Esophagus squamous epithelium (tissue), 5 donors: ENCODE measurements around the gene DNAJA4. TPM values are rescaled to one million over a fixed set of nuclear protein-coding genes. Genes with fewer than 3 reads are reported as not detected.

ENCODE experiments used
- DNase-seq: peaks from one replicate; lab custom pipeline; 2025; lab: John Stamatoyannopoulos, UW
- H3K27ac ChIP-seq, 4 donors: fragments of 200-600 bp; sonication (generic); one replicate each; pipeline ENCODE4 v1.5.1; 2016 to 2019; ENCODE audit warnings: mild to moderate bottlenecking in 1 of 4
- H3K27me3 ChIP-seq, 4 donors: fragments of 200-600 bp; sonication (generic); 1 replicate in 3 of 4; 2 replicates in 1 of 4; pipeline versions ENCODE4 v1.5.1 to v1.6.0; 2017 to 2021; ENCODE audit warnings: antibody characterized with exemption in 1 of 4
- H3K36me3 ChIP-seq, 3 donors: fragments of 200-600 bp; sonication (generic); one replicate each; pipeline ENCODE4 v1.5.1; 2016 to 2019
- H3K4me1 ChIP-seq, 3 donors: fragments of 200-600 bp; sonication (generic); one replicate each; pipeline ENCODE4 v1.5.1; 2017 to 2019
- H3K4me3 ChIP-seq, 4 donors: fragments of 200-600 bp; sonication (generic); 1 replicate in 3 of 4; 2 replicates in 1 of 4; pipeline ENCODE4 v1.5.1; 2016 to 2019; ENCODE audit warnings: mild to moderate bottlenecking in 2 of 4, moderate library complexity in 1 of 4
- H3K9me3 ChIP-seq, 3 donors: fragments of 200-600 bp; sonication (generic); one replicate each; pipeline ENCODE4 v1.5.1; 2016 to 2019
- POLR2A ChIP-seq, 4 donors: fragments of 450-650 bp; IDR thresholded peaks; one replicate each; pipeline ENCODE4 v1.6.1; 2017; ENCODE audit warnings: antibody characterized with exemption in 4 of 4, mild to moderate bottlenecking in 4 of 4, moderate library complexity in 3 of 4
- whole genome bisulfite sequencing, 2 donors: methylation state at CpG; one replicate each; pipeline ENCODE4 v1.1.5; 2018; 5-methylcytosine and 5-hydroxymethylcytosine counted together
- intact Hi-C: fragments of 100-400 bp; cut with DNase I; formaldehyde crosslinking; loops from one replicate; pipeline ENCODE4 v1.15.0; 2022
- total RNA-seq, 4 donors: library from RNA; depleted of rRNA; stranded (reverse); fragments of >200 nt; gene quantifications; one replicate each; pipeline ENCODE4 v1.1.0, GENCODE V29; 2016
- TF ChIP-seq, protein P1 (sequence below), 6 experiments: fragments of 450-650 bp in 4 of 6; fragments of 200-600 bp in 2 of 6; sonication (generic) in 2 of 6; IDR thresholded peaks; one replicate each; pipeline ENCODE4 v1.5.1; 2016 to 2019; ENCODE audit warnings: antibody characterized with exemption in 6 of 6, mild to moderate bottlenecking in 4 of 6, moderate library complexity in 4 of 6
- donor health status: DM: yes; HTN: yes; CAD: no.

DNAJA4 gene
- total RNA-seq, result 10 to 100 TPM in 3 of 4 donors, 1 to 10 TPM in 1; 7.9 to 24.0 (median 15.7) TPM

- Histone ChIP-seq H3K4me3 (peak within 1 kb of the TSS; percentile 55 to 86 (median 64)), H3K9me3 (no peaks in the 10 kb centered on the region), H3K27ac (peak within 1 kb of the TSS; percentile 81 to 87 (median 86)), H3K4me1 (peaks cover 13 to 36% (median 18%) of the 10 kb centered on the region in 3 donors), H3K36me3 (no peaks in the 10 kb centered on the region), H3K27me3 (no peaks in the 10 kb centered on the region)
- 1% methylated on average over 15 of the region's 107 CpGs; no CpG with 5 or more reads in 1 of the 2 donors for WGBS, 2 donors
- no peak for DNase-seq
- intact Hi-C loops, result no loop called here
- no peak for TF ChIP-seq POLR2A (IDR thresholded peaks at IDR 0.05)
- TF ChIP-seq, protein P1, sequence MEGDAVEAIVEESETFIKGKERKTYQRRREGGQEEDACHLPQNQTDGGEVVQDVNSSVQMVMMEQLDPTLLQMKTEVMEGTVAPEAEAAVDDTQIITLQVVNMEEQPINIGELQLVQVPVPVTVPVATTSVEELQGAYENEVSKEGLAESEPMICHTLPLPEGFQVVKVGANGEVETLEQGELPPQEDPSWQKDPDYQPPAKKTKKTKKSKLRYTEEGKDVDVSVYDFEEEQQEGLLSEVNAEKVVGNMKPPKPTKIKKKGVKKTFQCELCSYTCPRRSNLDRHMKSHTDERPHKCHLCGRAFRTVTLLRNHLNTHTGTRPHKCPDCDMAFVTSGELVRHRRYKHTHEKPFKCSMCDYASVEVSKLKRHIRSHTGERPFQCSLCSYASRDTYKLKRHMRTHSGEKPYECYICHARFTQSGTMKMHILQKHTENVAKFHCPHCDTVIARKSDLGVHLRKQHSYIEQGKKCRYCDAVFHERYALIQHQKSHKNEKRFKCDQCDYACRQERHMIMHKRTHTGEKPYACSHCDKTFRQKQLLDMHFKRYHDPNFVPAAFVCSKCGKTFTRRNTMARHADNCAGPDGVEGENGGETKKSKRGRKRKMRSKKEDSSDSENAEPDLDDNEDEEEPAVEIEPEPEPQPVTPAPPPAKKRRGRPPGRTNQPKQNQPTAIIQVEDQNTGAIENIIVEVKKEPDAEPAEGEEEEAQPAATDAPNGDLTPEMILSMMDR (IDR thresholded peaks at IDR 0.05), result no peak
These were observed at the start of gene DNAJA4 for GRCh38 chr15:78264304-78265136. Gene DNAJA4 (plus strand): TSS chr15:78264562. CDS start chr15:78264764, 202 bp downstream.

DNA sequence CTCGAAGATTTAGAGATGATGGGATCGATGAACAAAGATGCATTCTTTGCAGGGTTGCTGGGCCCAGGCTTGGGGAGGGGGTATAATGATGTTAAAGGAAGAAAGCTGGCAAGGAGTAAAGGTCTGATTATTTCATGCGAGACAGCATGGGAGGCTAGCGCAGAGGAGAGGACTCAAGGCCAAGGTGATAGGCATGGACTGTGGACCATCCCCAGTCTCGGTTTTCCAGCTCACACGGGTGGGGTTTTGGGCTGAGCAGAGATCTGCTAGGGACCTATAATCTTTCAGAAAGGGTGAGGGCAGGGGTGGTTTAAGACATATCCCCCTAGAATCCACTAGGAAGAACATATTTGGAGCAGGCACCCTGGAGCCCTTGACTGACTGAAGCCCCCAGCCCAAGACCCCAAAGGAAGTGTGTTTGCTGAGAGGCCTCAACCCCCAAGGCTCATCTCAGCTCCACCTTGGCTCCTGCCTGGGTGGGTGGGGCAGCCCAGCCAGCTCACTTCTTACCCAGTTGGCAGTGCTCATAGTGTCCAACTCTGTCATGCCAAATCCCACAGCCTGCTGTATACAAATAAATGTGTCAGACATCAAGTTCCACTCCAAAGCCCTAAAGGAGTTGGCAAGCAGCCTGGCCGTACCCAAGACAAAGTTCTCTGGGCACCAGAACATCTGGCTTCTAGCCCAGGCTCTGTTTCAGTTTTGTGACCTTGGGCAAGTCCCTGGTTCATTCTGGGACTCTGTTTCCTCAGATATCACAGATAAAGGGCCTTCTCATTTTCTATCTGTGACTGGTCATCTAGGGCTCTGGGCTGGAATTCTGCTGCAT is 47.9 kb upstream of the DNAJA4 start:
- DNase-seq, result no peak
- Histone ChIP-seq H3K36me3 (no peaks in the 10 kb centered on the region), H3K4me1 (peaks cover 32 to 60% (median 36%) of the 10 kb centered on the region in 3 donors), H3K27ac (peak overlapping the region in 3 of 4 donors; percentile 62 to 70 (median 69)), H3K9me3 (no peaks in the 10 kb centered on the region), H3K4me3 (no peak overlapping the region), H3K27me3 (no peaks in the 10 kb centered on the region)
- intact Hi-C loops, result no loop called here
- TF ChIP-seq POLR2A (IDR thresholded peaks at IDR 0.05), result no peak
- TF ChIP-seq, protein P1 (IDR thresholded peaks at IDR 0.05), result no peak
- 61 to 66% methylated on average over 7 of the region's 7 CpGs for WGBS, 2 donors

GRCh38 chr15:78220713-78221112 is 43.6 kb upstream of the DNAJA4 start:
- Histone ChIP-seq H3K4me3 (no peak overlapping the region), H3K27ac (no peak overlapping the region), H3K9me3 (no peaks in the 10 kb centered on the region), H3K36me3 (no peaks in the 10 kb centered on the region), H3K4me1 (peaks cover 9 to 29% (median 17%) of the 10 kb centered on the region in 3 donors), H3K27me3 (no peaks in the 10 kb centered on the region)
- 64 to 69% methylated on average over 1 of the region's 1 CpG for WGBS, 2 donors
- intact Hi-C loops, result no loop called here
- DNase-seq, result no peak
- TF ChIP-seq, protein P1 (IDR thresholded peaks at IDR 0.05), result no peak
- TF ChIP-seq POLR2A (IDR thresholded peaks at IDR 0.05), result no peak

GRCh38 chr15:78222745-78223395 is 41.5 kb upstream of the DNAJA4 start:
- no peak for DNase-seq
- Histone ChIP-seq H3K4me1 (peaks cover 0 to 14% (median 0%) of the 10 kb centered on the region in 3 donors), H3K9me3 (no peaks in the 10 kb centered on the region), H3K36me3 (no peaks in the 10 kb centered on the region), H3K27me3 (no peaks in the 10 kb centered on the region), H3K4me3 (no peak overlapping the region), H3K27ac (peak overlapping the region in 1 of 4 donors; percentile 11)
- 86 to 90% methylated on average over 3 to 5 of the region's 5 CpGs for WGBS, 2 donors
- no peak for TF ChIP-seq POLR2A (IDR thresholded peaks at IDR 0.05)
- TF ChIP-seq, protein P1 (IDR thresholded peaks at IDR 0.05), result no peak
- intact Hi-C loops, result no loop called here
